Measurements from ENCODE around the gene DZIP1L. TPM values are rescaled to one million over a fixed set of nuclear protein-coding genes. Genes with fewer than 3 reads are reported as not detected.
"Not testable (repeated sequence)": the region's sequence is repeated elsewhere in the genome, so short reads cannot be mapped to it uniquely, and the experiment has no call there.

DZIP1L gene
- total RNA-seq, 8 experiments from 2014 or later, result 3.9 to 59.9 (median 12.1) TPM

DNA sequence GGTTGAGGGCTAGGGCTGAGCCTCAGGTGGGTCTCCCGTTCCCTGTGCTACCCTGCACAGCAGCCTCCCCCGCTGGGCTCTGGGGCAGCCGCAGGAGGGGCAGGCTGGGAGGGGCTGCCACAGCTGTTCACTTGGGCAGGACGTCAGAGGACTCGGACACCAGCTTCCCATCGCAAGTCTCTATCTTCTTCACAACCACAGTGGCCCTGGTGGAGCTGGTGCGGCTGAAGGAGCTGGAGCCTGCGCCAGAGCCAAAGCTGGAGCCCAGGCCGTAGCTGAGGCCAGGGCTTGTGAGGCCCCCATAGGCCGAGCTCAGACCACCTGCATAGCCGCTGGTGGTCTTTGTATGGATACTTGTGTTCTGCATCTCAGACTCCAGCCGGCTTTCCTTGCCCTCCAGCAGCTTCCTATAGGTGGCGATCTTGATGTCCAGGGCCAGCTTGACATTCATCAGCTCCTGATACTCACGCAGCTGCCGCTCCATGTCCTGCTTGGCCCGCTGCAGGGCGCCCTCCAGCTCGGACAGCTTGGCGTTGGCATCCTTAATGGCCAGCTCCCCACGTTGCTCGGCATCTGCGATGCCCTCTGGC, 14.0 kb downstream of the DZIP1L start:
- H3K27ac ChIP-seq; H3K4me3 ChIP-seq; H3K4me1 ChIP-seq (replicated peaks in 1 of 2); in situ Hi-C loops (cut with MboI; ENCODE audit: low pct_unique_long_range_greater_than_20kb in 2 of 9, low sequenced_read_pairs in 9 of 9, unreplicated experiment in 9 of 9); ATAC-seq (replicated peaks in 6 of 8): not testable (repeated sequence)
- 80 to 94% (median 85%) methylated on average over 2 to 16 of the region's 22 CpGs; no CpG with 5 or more reads in 2 of the 10 experiments for WGBS, 10 experiments

GRCh38 chr3:138099417-138099816, 16.0 kb downstream of the DZIP1L start:
- H3K4me3 ChIP-seq, result no peak overlapping the region
- H3K4me1 ChIP-seq (replicated peaks in 1 of 2), result no peaks in the 10 kb centered on the region
- no peak overlapping the region for H3K27ac ChIP-seq
- in situ Hi-C loops (cut with MboI; ENCODE audit: low pct_unique_long_range_greater_than_20kb in 2 of 9, low sequenced_read_pairs in 9 of 9, unreplicated experiment in 9 of 9), result no loop called here
- no peak for ATAC-seq (replicated peaks in 6 of 8)

DNA sequence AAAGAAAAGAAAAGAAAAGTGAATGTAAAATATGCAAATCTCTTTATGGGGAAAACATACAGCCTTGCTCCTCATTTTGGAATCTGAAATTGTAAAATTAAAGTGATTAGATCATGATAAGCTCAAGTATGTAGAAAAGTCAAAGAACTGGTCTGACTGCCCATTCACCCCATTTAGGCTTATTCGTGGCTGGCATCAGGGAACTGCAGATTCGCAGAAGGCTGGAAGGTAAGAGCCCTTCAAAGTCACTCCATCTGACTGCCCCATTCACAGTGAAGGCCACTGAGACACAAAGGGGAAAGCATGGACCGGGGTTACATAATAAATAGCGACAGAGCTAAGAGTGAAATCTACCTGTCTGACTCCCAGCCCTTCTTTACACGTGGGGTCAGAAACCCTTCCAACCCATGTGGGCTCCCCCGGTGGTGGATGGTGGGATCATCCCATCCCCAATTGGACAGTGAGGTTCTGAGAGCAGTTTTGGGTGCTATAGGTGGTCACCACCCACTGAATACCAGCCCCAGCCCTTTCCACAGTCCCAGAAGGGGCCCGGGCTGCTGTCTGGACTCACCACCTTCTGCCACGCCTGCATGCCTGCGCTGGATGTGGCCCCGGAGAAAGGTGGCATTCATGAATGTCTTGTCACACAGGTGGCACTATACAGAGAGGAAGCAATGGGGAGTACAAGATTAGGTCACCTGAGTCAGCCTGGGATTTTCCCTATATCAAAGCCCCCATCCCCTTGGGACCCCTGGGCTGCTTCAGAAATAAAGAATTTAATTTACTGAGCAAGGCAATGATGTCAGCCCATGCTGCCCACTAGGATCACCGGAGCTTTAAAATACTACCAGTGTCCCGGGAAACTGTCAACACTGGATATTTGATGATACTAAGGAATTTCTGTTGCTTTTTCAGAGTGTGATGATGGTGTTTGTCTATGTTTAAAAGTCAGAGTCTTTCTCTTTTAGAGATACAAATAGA, 17.9 kb downstream of the DZIP1L start:
- peak in 5 of 8 experiments; percentile 9 to 93 (median 45) for ATAC-seq (replicated peaks in 6 of 8)
- Histone ChIP-seq H3K4me3 (no peak overlapping the region), H3K27ac (no peak overlapping the region), H3K4me1 (replicated peaks in 1 of 2) (no peaks in the 10 kb centered on the region)
- 50 to 100% (median 83%) methylated on average over 1 to 9 of the region's 12 CpGs; no CpG with 5 or more reads in 1 of the 10 experiments for WGBS, 10 experiments
- in situ Hi-C loops (cut with MboI; ENCODE audit: low pct_unique_long_range_greater_than_20kb in 2 of 9, low sequenced_read_pairs in 9 of 9, unreplicated experiment in 9 of 9), result no loop called here

GRCh38 chr3:138093721-138094120, 21.7 kb downstream of the DZIP1L start:
- Histone ChIP-seq H3K27ac (no peak overlapping the region), H3K4me1 (replicated peaks in 1 of 2) (no peaks in the 10 kb centered on the region), H3K4me3 (no peak overlapping the region)
- WGBS, 10 experiments, result 43 to 100% (median 67%) methylated on average over 1 to 2 of the region's 2 CpGs; no CpG with 5 or more reads in 3 of the 10 experiments
- ATAC-seq (replicated peaks in 6 of 8), result no peak
- in situ Hi-C loops (cut with MboI; ENCODE audit: low pct_unique_long_range_greater_than_20kb in 2 of 9, low sequenced_read_pairs in 9 of 9, unreplicated experiment in 9 of 9), result no loop called here

DNA sequence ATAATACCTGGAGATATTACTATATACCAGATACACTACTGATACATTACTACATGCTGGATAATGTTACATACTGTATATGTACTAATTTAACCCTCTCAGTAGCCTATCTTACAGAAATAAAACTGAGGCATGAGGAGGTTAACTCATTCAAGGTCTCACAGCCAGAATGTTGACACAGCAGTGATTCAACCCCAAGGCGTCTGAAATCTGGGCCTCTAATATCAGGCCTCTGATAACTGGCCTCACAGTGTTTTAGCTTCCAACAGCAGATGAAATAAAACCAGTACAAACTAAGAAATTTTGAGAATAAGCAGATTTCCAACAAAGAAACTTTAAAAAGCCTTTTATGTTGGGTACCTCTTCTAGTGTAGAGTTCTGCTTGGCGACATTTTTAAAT, 23.4 kb downstream of the DZIP1L start:
- Histone ChIP-seq H3K27ac (no peak overlapping the region), H3K4me1 (replicated peaks in 1 of 2) (no peaks in the 10 kb centered on the region), H3K4me3 (no peak overlapping the region)
- ATAC-seq (replicated peaks in 6 of 8), result peak in 1 of 8 experiments; percentile 19
- 51 to 100% (median 100%) methylated on average over 1 to 2 of the region's 2 CpGs; no CpG with 5 or more reads in 1 of the 10 experiments for WGBS, 10 experiments
- in situ Hi-C loops (cut with MboI; ENCODE audit: low pct_unique_long_range_greater_than_20kb in 2 of 9, low sequenced_read_pairs in 9 of 9, unreplicated experiment in 9 of 9), result no loop called here

DNA sequence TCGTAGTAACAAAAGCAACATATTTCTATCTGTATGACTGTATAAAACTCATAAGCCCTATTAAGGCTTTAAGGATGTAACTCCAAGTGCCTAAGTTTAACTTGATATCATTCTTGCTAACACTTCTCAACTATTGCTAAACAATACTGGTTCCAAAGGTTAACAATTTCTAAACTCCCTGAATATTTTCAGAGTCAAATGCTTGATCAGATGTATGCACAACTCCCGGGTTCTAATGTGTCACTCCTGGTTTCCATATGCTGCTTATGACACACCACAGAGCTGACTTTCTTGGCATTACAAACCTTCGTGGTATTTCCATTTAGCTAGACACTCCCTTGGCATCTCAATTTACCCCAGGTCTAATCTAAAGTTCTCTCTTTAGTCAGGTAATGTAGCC, 26.3 kb downstream of the DZIP1L start:
- WGBS, 10 experiments, result 20 to 100% (median 83%) methylated on average over 2 to 3 of the region's 3 CpGs; no CpG with 5 or more reads in 1 of the 10 experiments

GRCh38 chr3:138085745-138086144, 29.7 kb downstream of the DZIP1L start:
- WGBS, 10 experiments, result no CpG with 5 or more reads among the region's 3 CpGs
- H3K4me1 ChIP-seq (replicated peaks in 1 of 2); ATAC-seq (replicated peaks in 6 of 8); H3K27ac ChIP-seq; H3K4me3 ChIP-seq; in situ Hi-C loops (cut with MboI; ENCODE audit: low pct_unique_long_range_greater_than_20kb in 2 of 9, low sequenced_read_pairs in 9 of 9, unreplicated experiment in 9 of 9): not testable (repeated sequence)

More for the DNA sequence above, 26.3 kb downstream of the DZIP1L start:
- H3K4me3 ChIP-seq, result no peak overlapping the region
- ATAC-seq (replicated peaks in 6 of 8), result peak in 3 of 8 experiments; percentile 39 to 99 (median 93)
- no peaks in the 10 kb centered on the region for H3K4me1 ChIP-seq (replicated peaks in 1 of 2)
- in situ Hi-C loops (cut with MboI; ENCODE audit: low pct_unique_long_range_greater_than_20kb in 2 of 9, low sequenced_read_pairs in 9 of 9, unreplicated experiment in 9 of 9), result no loop called here
- no peak overlapping the region for H3K27ac ChIP-seq

DNA sequence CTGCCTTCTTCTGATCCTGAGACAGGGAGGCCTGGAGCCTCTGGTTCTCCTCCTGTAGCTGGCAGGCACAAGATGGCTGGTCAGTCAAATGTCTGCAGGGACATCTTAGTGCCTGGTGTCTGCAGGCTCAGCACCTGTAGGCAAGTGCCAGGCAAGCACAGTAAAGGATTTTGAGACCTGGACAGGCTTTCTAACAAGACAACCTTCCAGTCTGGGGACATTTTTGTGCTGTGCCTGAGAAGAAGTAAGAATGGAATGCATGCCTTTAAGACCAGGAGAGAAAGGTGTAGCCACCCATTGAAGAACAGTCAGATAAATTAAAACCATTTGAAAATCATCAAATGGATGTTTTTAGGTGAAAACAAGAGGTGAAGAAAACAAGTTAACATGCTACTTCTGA, 31.2 kb downstream of the DZIP1L start:
- Histone ChIP-seq H3K4me1 (replicated peaks in 1 of 2) (no peaks in the 10 kb centered on the region), H3K27ac (no peak overlapping the region), H3K4me3 (no peak overlapping the region)
- no peak for ATAC-seq (replicated peaks in 6 of 8)
- in situ Hi-C loops (cut with MboI; ENCODE audit: low pct_unique_long_range_greater_than_20kb in 2 of 9, low sequenced_read_pairs in 9 of 9, unreplicated experiment in 9 of 9), result no loop called here

GRCh38 chr3:138082992-138083386, 32.4 kb downstream of the DZIP1L start:
- no peak overlapping the region for H3K4me3 ChIP-seq
- in situ Hi-C loops (cut with MboI; ENCODE audit: low pct_unique_long_range_greater_than_20kb in 2 of 9, low sequenced_read_pairs in 9 of 9, unreplicated experiment in 9 of 9), result no loop called here
- ATAC-seq (replicated peaks in 6 of 8), result no peak

DNA sequence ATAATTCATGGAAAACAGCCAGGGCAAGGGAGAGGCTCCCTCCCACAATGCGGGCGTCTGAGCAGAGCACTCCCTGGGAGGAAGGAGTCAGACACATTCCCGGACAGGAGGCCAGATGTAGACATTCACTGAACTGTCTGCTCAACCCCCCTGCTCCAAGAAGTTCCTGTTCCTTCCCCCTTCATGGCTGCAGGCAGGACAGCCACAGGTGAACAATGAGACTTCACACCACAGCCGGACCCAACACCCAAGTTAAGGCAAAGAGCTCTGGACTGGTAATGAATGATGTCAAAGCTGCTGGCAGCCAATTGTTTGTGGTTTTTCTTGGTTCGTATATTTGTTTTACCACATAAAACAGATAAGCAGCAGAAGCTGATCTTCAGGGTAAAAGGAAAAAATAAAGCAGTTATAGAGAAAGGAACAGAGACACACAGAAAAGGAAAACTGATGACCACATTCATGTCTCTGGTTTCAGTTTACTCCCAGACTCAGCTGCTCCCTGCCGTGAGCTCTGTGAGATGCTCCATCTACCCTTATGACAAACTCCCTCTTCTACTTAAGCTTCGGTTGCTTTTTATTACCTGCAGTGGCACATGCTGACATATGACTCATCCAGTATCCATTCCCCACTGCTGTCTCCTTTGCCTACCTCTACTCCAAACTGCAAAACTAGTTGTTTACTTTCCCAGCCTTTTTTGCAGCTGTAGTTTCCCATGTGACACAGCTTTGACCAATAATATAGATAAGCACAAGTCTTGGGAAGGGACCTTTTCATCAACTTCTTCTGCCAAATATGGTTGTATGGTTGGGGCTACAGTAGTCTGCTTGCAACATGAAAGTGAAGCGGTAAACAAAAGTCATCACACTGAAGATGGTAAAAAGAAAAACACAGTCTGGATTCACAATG, 33.1 kb downstream of the DZIP1L start:
- Histone ChIP-seq H3K27ac (no peak overlapping the region), H3K4me1 (replicated peaks in 1 of 2) (no peaks in the 10 kb centered on the region), H3K4me3 (no peak overlapping the region)
- WGBS, 10 experiments, result 0 to 100% (median 45%) methylated on average over 1 to 6 of the region's 8 CpGs; no CpG with 5 or more reads in 1 of the 10 experiments
- in situ Hi-C loops (cut with MboI; ENCODE audit: low pct_unique_long_range_greater_than_20kb in 2 of 9, low sequenced_read_pairs in 9 of 9, unreplicated experiment in 9 of 9), result no loop called here
- ATAC-seq (replicated peaks in 6 of 8), result peak in 6 of 8 experiments; percentile 37 to 84 (median 78)

More at GRCh38 chr3:138082992-138083386, 32.4 kb downstream of the DZIP1L start:
- no peaks in the 10 kb centered on the region for H3K4me1 ChIP-seq (replicated peaks in 1 of 2)
- no peak overlapping the region for H3K27ac ChIP-seq

DNA sequence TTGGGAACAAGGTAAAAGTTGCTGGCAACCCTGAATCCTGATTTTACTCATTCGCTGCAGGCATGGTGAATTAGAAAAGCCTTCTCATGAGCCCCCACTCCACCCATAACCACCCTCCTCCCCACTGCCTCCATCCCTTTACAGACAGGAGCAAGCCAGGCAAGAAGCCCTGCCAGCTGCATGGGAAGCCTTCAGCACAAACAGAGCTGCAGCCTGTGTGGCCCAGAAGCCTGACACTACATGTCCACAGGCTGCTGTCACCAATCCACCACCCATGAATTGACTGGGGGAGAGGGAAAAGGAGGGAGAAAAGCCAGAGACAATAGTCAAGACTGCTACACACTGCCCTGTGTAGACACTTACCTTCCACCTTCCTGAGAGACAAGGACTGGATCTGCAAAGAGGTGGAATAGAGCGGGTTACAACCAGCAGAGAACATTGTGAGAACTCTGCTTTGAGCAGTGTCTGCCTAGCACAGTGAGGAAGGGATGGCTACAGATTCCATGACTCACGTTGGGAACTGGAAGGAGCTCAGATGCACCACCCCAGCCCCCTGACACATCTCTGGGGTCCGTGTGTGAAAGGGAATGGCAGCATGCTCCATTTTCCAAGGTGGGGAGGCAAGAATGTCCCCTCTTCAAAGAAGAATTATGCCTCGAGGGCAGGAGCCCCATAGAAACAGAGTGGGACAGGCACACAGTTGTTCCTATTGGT, 33.9 kb downstream of the DZIP1L start:
- no peak overlapping the region for H3K27ac ChIP-seq
- peak in 3 of 8 experiments; percentile 49 to 56 (median 54) for ATAC-seq (replicated peaks in 6 of 8)
- no peaks in the 10 kb centered on the region for H3K4me1 ChIP-seq (replicated peaks in 1 of 2)
- WGBS, 10 experiments, result 10 to 100% (median 55%) methylated on average over 1 to 2 of the region's 5 CpGs; no CpG with 5 or more reads in 6 of the 10 experiments
- H3K4me3 ChIP-seq, result no peak overlapping the region
- in situ Hi-C loops (cut with MboI; ENCODE audit: low pct_unique_long_range_greater_than_20kb in 2 of 9, low sequenced_read_pairs in 9 of 9, unreplicated experiment in 9 of 9), result no loop called here

- H3K4me1 ChIP-seq (replicated peaks in 1 of 2), result no peaks in the 10 kb centered on the region
- in situ Hi-C loops (cut with MboI; ENCODE audit: low pct_unique_long_range_greater_than_20kb in 2 of 9, low sequenced_read_pairs in 9 of 9, unreplicated experiment in 9 of 9), result no loop called here
- no peak for ATAC-seq (replicated peaks in 6 of 8)
- no peak overlapping the region for H3K4me3 ChIP-seq
- 62 to 100% (median 81%) methylated on average over 1 to 3 of the region's 5 CpGs; no CpG with 5 or more reads in 3 of the 10 experiments for WGBS, 10 experiments
- no peak overlapping the region for H3K27ac ChIP-seq
These were observed 35.5 kb downstream of the DZIP1L start for GRCh38 chr3:138079901-138080300.

Data from motor neuron (in vitro differentiated cells).